ENCODE measurements around the gene C19orf25. TPM values are rescaled to one million over a fixed set of nuclear protein-coding genes. Genes with fewer than 3 reads are reported as not detected.
A peak's percentile ranks its signal among the peaks of the same experiment; 100 is the strongest.
"Not testable (repeated sequence)": the region's sequence is repeated elsewhere in the genome, so short reads cannot be mapped to it uniquely, and the experiment has no call there.

C19orf25 gene
- polyA plus RNA-seq, 1 of the 3 experiments (the other 2 are of a cell fraction), result 25.3 TPM

DNA sequence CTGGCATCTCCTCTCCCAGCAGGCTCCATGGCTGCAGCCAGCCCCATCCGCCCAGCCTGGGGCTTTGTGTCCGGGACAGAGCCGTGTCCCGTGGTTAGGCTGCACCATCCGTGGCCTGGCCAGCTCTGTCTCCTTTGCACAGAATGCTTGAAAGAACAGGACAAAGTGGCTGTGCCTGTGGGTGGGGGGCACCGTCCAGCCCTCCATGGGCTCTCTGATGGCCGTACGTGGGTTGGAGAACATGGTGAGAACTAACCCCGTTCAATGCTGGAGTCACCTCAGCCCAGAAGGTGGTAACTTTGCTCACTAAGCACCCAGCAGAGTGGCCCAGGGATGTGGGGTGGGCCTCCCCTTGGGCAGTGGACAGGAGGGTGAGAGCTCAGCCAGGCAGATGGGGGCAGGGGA, 38.0 kb downstream of the C19orf25 start:
- no peak overlapping the region for H2AFZ ChIP-seq (ENCODE audit: low read depth)
- 98% methylated on average over 9 of the region's 9 CpGs for WGBS (ENCODE audit: low lambda C conversion rate)
- TF ChIP-seq RCOR1 (IDR thresholded peaks at IDR 0.05; ENCODE audit: low read length) (no peak), POLR2AphosphoS5 (IDR thresholded peaks at IDR 0.05; ENCODE audit: low read depth, low read length) (peak; percentile 24; the same call in 1 of the 2 replicates)
- peaks cover 27 to 36% of the 10 kb centered on the region in 2 experiments for H3K36me3 ChIP-seq (replicated peaks in 1 of 2; ENCODE audit: control insufficient read depth in 1 of 2, insufficient read depth in 2 of 2, low read length in 1 of 2)
- H3K79me2 ChIP-seq (ENCODE audit: insufficient read depth), result peaks cover 43% of the 10 kb centered on the region
- DNase-seq, result no peak
- peak overlapping the region; percentile 97; the same call in 1 of the 2 replicates for H3K4me2 ChIP-seq
- ChIA-PET POLR2A (no interaction called here), CTCF (interaction anchor here (1.2 to 1.3 kb wide), 2 partner anchors 25 to 197 kb away, joined by 3 to 4 read pairs; no protein-coding TSS in a partner anchor)
- H3K9me2 ChIP-seq, result no peaks in the 10 kb centered on the region
- H3K4me3 ChIP-seq (ENCODE audit: low read depth in 2 of 2, low read length in 1 of 2), result no peak overlapping the region; a peak in 1 of 4 replicates
- H3K4me1 ChIP-seq (ENCODE audit: control insufficient read depth in 1 of 2, insufficient read depth in 2 of 2, low read depth in 1 of 2, low read length in 1 of 2), result peaks cover 7 to 20% of the 10 kb centered on the region in 2 experiments; a peak in 3 of 4 replicates
- no peak overlapping the region for H3K27ac ChIP-seq (ENCODE audit: low read depth in 2 of 2, low read length in 1 of 2)
- H3K9me3 ChIP-seq, result no peaks in the 10 kb centered on the region
- peaks cover 65% of the 10 kb centered on the region for H3F3A ChIP-seq (replicated peaks; ENCODE audit: insufficient read depth)
- peaks cover 63% of the 10 kb centered on the region for H4K20me1 ChIP-seq (ENCODE audit: insufficient read depth)
- H3K27me3 ChIP-seq (ENCODE audit: insufficient read depth), result no peaks in the 10 kb centered on the region
- H3K9ac ChIP-seq, result no peak overlapping the region

DNA sequence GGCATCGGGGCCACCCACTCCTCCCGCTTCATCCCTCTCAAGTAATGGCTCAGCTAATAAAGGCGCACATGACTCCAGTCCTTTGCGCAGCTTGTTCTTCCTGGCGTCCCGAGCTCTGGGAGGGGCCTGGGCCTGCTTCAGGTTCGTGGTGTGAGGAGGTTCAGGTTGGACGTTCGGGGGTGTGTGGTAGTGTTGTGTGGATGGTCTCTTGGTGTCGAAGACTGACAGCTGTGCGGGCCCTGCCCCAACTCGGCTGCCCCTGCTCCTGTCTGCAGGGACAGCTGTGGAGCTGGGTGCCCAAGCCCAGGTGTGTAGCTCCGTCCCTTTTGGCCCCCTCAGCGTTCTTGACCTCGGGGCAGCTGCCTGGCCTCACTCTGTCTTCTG, 38.6 kb downstream of the C19orf25 start:
- Histone ChIP-seq H3K4me2 (peak overlapping the region; percentile 97), H3K27ac (ENCODE audit: low read depth in 2 of 2, low read length in 1 of 2) (no peak overlapping the region), H3K9ac (no peak overlapping the region; the same call in 1 of the 2 replicates), H3K36me3 (replicated peaks in 1 of 2; ENCODE audit: control insufficient read depth in 1 of 2, insufficient read depth in 2 of 2, low read length in 1 of 2) (peaks cover 30 to 36% of the 10 kb centered on the region in 2 experiments), H3K27me3 (ENCODE audit: insufficient read depth) (no peaks in the 10 kb centered on the region), H3K9me3 (no peaks in the 10 kb centered on the region), H2AFZ (ENCODE audit: low read depth) (no peak overlapping the region), H3K4me1 (ENCODE audit: control insufficient read depth in 1 of 2, insufficient read depth in 2 of 2, low read depth in 1 of 2, low read length in 1 of 2) (peaks cover 5 to 19% of the 10 kb centered on the region in 2 experiments; a peak in 3 of 4 replicates), H3K79me2 (ENCODE audit: insufficient read depth) (peaks cover 43% of the 10 kb centered on the region), H3K9me2 (no peaks in the 10 kb centered on the region), H3F3A (replicated peaks; ENCODE audit: insufficient read depth) (peaks cover 66% of the 10 kb centered on the region), H4K20me1 (ENCODE audit: insufficient read depth) (peaks cover 63% of the 10 kb centered on the region), H3K4me3 (ENCODE audit: low read depth in 2 of 2, low read length in 1 of 2) (peak overlapping the region; percentile 80 to 81)
- 83% methylated on average over 8 of the region's 15 CpGs for WGBS (ENCODE audit: low lambda C conversion rate)
- no peak for DNase-seq
- TF ChIP-seq GATA2 (CRISPR knock-in tag; IDR thresholded peaks at IDR 0.05) (no peak), FOSL2 (IDR thresholded peaks at IDR 0.05; ENCODE audit: borderline replicate concordance, low read depth) (no peak), ZBTB33 (IDR thresholded peaks at IDR 0.05; ENCODE audit: borderline replicate concordance, low read depth) (no peak), JUND (IDR thresholded peaks at IDR 0.05) (no peak)
- ChIA-PET POLR2A (no interaction called here), CTCF (interaction anchor here (1.3 to 1.4 kb wide), 2 partner anchors 33 to 63 kb away, joined by 3 to 4 read pairs; no protein-coding TSS in a partner anchor)

GRCh38 chr19:1439525-1440417, 39.2 kb downstream of the C19orf25 start:
- H3K27me3 ChIP-seq (ENCODE audit: insufficient read depth); H2AFZ ChIP-seq (ENCODE audit: low read depth); H3K9me2 ChIP-seq; H3K9me3 ChIP-seq: not testable (repeated sequence)
- CTCF ChIA-PET, result interaction anchor here (1.0 to 1.4 kb wide), 3 partner anchors 15 to 63 kb away, joined by 3 to 4 read pairs (median 3); no protein-coding TSS in a partner anchor
- H3K4me1 ChIP-seq (ENCODE audit: control insufficient read depth in 1 of 2, insufficient read depth in 2 of 2, low read depth in 1 of 2, low read length in 1 of 2), result peaks cover 3 to 17% of the 10 kb centered on the region in 2 experiments; a peak in 3 of 4 replicates
- TF ChIP-seq POLR2AphosphoS5 (IDR thresholded peaks at IDR 0.05; ENCODE audit: low read depth, low read length), result 0 out of 2 replicates have a peak, but pooled peaks have one; percentile 15
- DNase-seq, result peak; percentile 55
- H4K20me1 ChIP-seq (ENCODE audit: insufficient read depth), result peaks cover 62% of the 10 kb centered on the region
- H3K9ac ChIP-seq, result peak overlapping the region; percentile 96
- POLR2A ChIA-PET, result interaction anchor here (1.1 kb wide), 1 partner anchor 171 kb away, joined by 3 read pairs; the partner anchor contains the start of gene CIRBP
- WGBS (ENCODE audit: low lambda C conversion rate), result 34% methylated on average over 32 of the region's 57 CpGs
- peak overlapping the region; percentile 80 to 81 for H3K4me3 ChIP-seq (ENCODE audit: low read depth in 2 of 2, low read length in 1 of 2)
- H3K27ac ChIP-seq (ENCODE audit: low read depth in 2 of 2, low read length in 1 of 2), result peak overlapping the region; percentile 35 to 81; a peak in 2 of 4 replicates
- H3F3A ChIP-seq (replicated peaks; ENCODE audit: insufficient read depth), result peaks cover 70% of the 10 kb centered on the region
- peak overlapping the region; percentile 97 for H3K4me2 ChIP-seq
- peaks cover 36% of the 10 kb centered on the region in 2 experiments for H3K36me3 ChIP-seq (replicated peaks in 1 of 2; ENCODE audit: control insufficient read depth in 1 of 2, insufficient read depth in 2 of 2, low read length in 1 of 2)
- peaks cover 43% of the 10 kb centered on the region for H3K79me2 ChIP-seq (ENCODE audit: insufficient read depth)

Measured in SK-N-SH (cell line).